Measurements from ENCODE around the gene EPAS1. TPM values are rescaled to one million over a fixed set of nuclear protein-coding genes. Genes with fewer than 3 reads are reported as not detected.

Gene EPAS1
- total RNA-seq, result 124 and 132 TPM in 2 replicates

- peak within 1 kb of the TSS; percentile 98 for H3K4me3 ChIP-seq (ENCODE audit: low read depth, low read length)
- TF ChIP-seq CTCF (IDR thresholded peaks at IDR 0.05; ENCODE audit: insufficient read depth, low read depth, low read length), result no peak
- peak; percentile 95 for DNase-seq (ENCODE audit: low read depth)
These were observed at the start of gene EPAS1 for GRCh38 chr2:46296840-46297545. Gene EPAS1, plus strand, starts transcription at chr2:46297407. Its CDS starts 505 bp downstream, at chr2:46297912.

GRCh38 chr2:46248171-46248570, 49.0 kb upstream of the EPAS1 start:
- no peak for TF ChIP-seq CTCF (IDR thresholded peaks at IDR 0.05; ENCODE audit: insufficient read depth, low read depth, low read length)
- no peak for DNase-seq (ENCODE audit: low read depth)

DNA sequence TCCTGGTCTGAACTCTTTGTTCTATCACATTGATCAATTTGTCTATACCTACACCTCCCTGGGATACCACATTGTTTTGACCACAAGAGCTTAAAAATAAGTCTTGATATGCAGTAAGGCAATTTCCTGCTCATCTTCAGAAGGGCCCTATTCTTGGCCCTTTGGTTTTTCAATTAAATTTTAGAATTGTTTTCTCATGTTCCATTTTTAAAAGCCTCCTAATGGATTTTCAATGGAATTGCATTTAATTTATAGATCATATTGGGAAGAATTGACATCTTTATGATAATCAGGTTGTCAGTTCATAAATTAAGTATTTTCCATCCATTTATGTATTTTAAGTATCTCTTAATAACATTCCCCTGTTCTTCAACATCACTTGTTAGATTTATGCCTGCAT, 47.6 kb upstream of the EPAS1 start:
- DNase-seq (ENCODE audit: low read depth), result no peak
- TF ChIP-seq CTCF (IDR thresholded peaks at IDR 0.05; ENCODE audit: insufficient read depth, low read depth, low read length), result no peak
- no peak overlapping the region for H3K4me3 ChIP-seq (ENCODE audit: low read depth, low read length)

More at GRCh38 chr2:46248171-46248570, 49.0 kb upstream of the EPAS1 start:
- H3K4me3 ChIP-seq (ENCODE audit: low read depth, low read length), result no peak overlapping the region

- DNase-seq (ENCODE audit: low read depth), result peak; percentile 19
- TF ChIP-seq CTCF (IDR thresholded peaks at IDR 0.05; ENCODE audit: insufficient read depth, low read depth, low read length), result no peak
- no peak overlapping the region for H3K4me3 ChIP-seq (ENCODE audit: low read depth, low read length)
These were observed 44.1 kb upstream of the EPAS1 start for GRCh38 chr2:46252891-46253659.

GRCh38 chr2:46254474-46254873, 42.7 kb upstream of the EPAS1 start:
- DNase-seq (ENCODE audit: low read depth), result no peak
- no peak overlapping the region for H3K4me3 ChIP-seq (ENCODE audit: low read depth, low read length)
- no peak for TF ChIP-seq CTCF (IDR thresholded peaks at IDR 0.05; ENCODE audit: insufficient read depth, low read depth, low read length)

GRCh38 chr2:46256563-46257142, 40.6 kb upstream of the EPAS1 start:
- no peak for DNase-seq (ENCODE audit: low read depth)
- H3K4me3 ChIP-seq (ENCODE audit: low read depth, low read length), result no peak overlapping the region
- no peak for TF ChIP-seq CTCF (IDR thresholded peaks at IDR 0.05; ENCODE audit: insufficient read depth, low read depth, low read length)

Data from fibroblast of villous mesenchyme (primary cell).